Measurements from ENCODE around the gene NCOA7.
A peak's percentile ranks its signal among the peaks of the same experiment; 100 is the strongest.
"Not testable (repeated sequence)": the region's sequence is repeated elsewhere in the genome, so short reads cannot be mapped to it uniquely, and the experiment has no call there.

The NCOA7 gene

GRCh38 chr6:125884634-125885371 is 94.0 kb downstream of the NCOA7 start:
- no peak for DNase-seq

GRCh38 chr6:125886021-125886420 is 95.3 kb downstream of the NCOA7 start:
- DNase-seq, result no peak

GRCh38 chr6:125886914-125887313 is 96.2 kb downstream of the NCOA7 start:
- DNase-seq, result no peak

GRCh38 chr6:125887372-125887771 is 96.6 kb downstream of the NCOA7 start:
- DNase-seq, result no peak

GRCh38 chr6:125888989-125889656 is 98.4 kb downstream of the NCOA7 start:
- DNase-seq, result peak; percentile 55

GRCh38 chr6:125899726-125900182 is 109.0 kb downstream of the NCOA7 start:
- peak; percentile 65 for DNase-seq

GRCh38 chr6:125904871-125905270 is 114.1 kb downstream of the NCOA7 start:
- no peak for DNase-seq

- peak; percentile 55 for DNase-seq
Measured at GRCh38 chr6:125906158-125906998, 115.6 kb downstream of the NCOA7 start.

GRCh38 chr6:125910527-125910926 is 119.8 kb downstream of the NCOA7 start:
- no peak for DNase-seq

- not testable (repeated sequence) for DNase-seq
Measured at GRCh38 chr6:125911051-125911451, 120.3 kb downstream of the NCOA7 start.

- not testable (repeated sequence) for DNase-seq
Measured at GRCh38 chr6:125912430-125912829, 121.7 kb downstream of the NCOA7 start.

GRCh38 chr6:125913145-125913544 is 122.4 kb downstream of the NCOA7 start:
- no peak for DNase-seq

GRCh38 chr6:125913864-125914351 is 123.1 kb downstream of the NCOA7 start:
- peak; percentile 50 for DNase-seq

- no peak for DNase-seq
Measured at GRCh38 chr6:125918230-125918629, 127.5 kb downstream of the NCOA7 start.

- peak; percentile 77 for DNase-seq
Measured at GRCh38 chr6:125918681-125919566, 128.2 kb downstream of the NCOA7 start.

GRCh38 chr6:125919618-125920017 is 128.9 kb downstream of the NCOA7 start:
- no peak for DNase-seq

GRCh38 chr6:125922322-125922860 is 131.6 kb downstream of the NCOA7 start:
- peak; percentile 68 for DNase-seq

- no peak for DNase-seq
Measured at GRCh38 chr6:125923366-125923877, 132.7 kb downstream of the NCOA7 start.

GRCh38 chr6:125924169-125924568 is 133.4 kb downstream of the NCOA7 start:
- no peak for DNase-seq

- DNase-seq, result no peak
Measured at GRCh38 chr6:125924697-125925358, 134.1 kb downstream of the NCOA7 start.

GRCh38 chr6:125926711-125927110 is 136.0 kb downstream of the NCOA7 start:
- DNase-seq, result no peak
